Natural killer cell treated with Interleukin-12 subunit alpha and Interleukin-12 subunit beta and Interleukin-15 and Interleukin-18, amount 100 ng/mL, for 72 hours (primary cell): ENCODE results near the gene ANTXRL. TPM values are rescaled to one million over a fixed set of nuclear protein-coding genes. Genes with fewer than 3 reads are reported as not detected.
"Not testable (repeated sequence)": the region's sequence is repeated elsewhere in the genome, so short reads cannot be mapped to it uniquely, and the experiment has no call there.

Source experiments
- ATAC-seq, 2 donors: fragments of 150-1000 bp; cut with Tn5 transposase in 1 of 2; sonication (Bioruptor Pico), chemical (Tn5 transposase) in 1 of 2; 2 replicates each; pipeline ENCODE4 v1.10.0; 2021
- DNase-seq: peaks from one replicate; pipeline ENCODE4 v3.0.0; 2022; ENCODE audit warnings: low spot score
- H3K27ac Mint-ChIP-seq, 2 donors: 1 replicate in 1 of 2; 2 replicates in 1 of 2; pipeline ENCODE4 v1.8.0; 2022; ENCODE audit warnings: mixed read lengths in 2 of 2, mild to moderate bottlenecking in 1 of 2, moderate library complexity in 1 of 2
- H3K27me3 Mint-ChIP-seq, 2 donors: 1 replicate in 1 of 2; 2 replicates in 1 of 2; pipeline ENCODE4 v1.8.0; 2022; ENCODE audit warnings: mixed read lengths in 2 of 2
- H3K36me3 Mint-ChIP-seq: one replicate; pipeline ENCODE4 v1.8.0; 2022; ENCODE audit warnings: mixed read lengths
- H3K4me1 Mint-ChIP-seq, 2 donors: 1 replicate in 1 of 2; 2 replicates in 1 of 2; pipeline ENCODE4 v1.8.0; 2022; ENCODE audit warnings: low read depth in 2 of 2, mixed read lengths in 2 of 2, mild to moderate bottlenecking in 1 of 2
- H3K4me3 Mint-ChIP-seq: one replicate; pipeline ENCODE4 v1.8.0; 2022; ENCODE audit warnings: mixed read lengths
- H3K9me3 Mint-ChIP-seq: 2 replicates; pipeline ENCODE4 v1.8.0; 2022; ENCODE audit warnings: mixed read lengths
- total RNA-seq, 2 donors: library from RNA; stranded (reverse); gene quantifications; one replicate each; pipeline ENCODE4 v1.2.3, GENCODE V29; 2022

The ANTXRL gene
- total RNA-seq, 2 donors from 2014 or later: not detected

DNA sequence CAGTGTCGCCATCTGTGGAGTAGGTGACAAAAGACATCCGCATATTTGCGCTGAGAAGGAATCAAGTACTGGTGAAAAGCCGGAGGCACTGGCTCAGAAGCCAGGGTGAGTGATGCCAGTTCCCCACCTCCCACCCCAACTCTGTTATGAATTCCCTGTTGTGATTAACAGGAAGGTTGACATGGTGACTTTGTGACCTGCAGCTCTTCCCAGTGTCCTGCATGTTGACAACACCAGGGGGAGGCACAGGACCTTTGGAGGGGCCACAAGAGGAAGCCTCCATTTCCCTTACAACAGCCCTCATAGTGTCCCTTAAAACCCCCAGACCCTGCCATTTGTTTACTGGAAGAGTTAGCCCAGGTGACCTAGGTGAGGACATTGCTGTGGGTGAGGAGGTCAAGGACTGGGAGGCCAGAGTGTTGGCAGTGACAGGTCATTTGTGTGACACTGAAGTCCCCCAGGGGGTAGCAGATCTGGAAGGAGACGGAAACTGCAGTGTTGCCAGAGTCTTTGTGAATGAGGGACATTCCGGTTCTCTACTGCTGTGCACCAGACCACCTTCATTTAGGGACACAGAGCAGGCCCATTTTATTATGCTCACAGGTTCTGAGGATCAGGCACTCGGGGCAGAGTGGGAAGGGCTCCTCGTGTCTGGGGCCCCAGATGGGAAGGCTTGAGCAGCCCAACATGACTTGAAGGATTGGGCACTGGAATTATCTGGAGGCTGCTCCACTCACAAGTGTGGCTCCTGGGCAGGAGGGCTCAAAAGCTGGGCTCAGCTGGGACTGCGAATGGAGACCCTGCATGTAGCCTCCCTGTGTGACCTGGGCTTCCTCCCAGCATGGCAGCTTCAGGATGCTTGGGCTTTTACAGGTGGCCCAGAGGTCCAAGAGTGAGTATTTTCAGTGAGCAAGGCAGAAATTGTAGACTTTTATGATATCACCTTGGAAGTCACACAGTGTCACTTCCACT, 13.0 kb upstream of the ANTXRL start:
- Mint-ChIP-seq H3K27ac (no peak overlapping the region), H3K4me1 (peaks cover 4 to 12% of the 10 kb centered on the region in 2 donors), H3K27me3 (peaks cover 11 to 13% of the 10 kb centered on the region in 2 donors), H3K36me3 (no peaks in the 10 kb centered on the region), H3K9me3 (no peaks in the 10 kb centered on the region), H3K4me3 (no peak overlapping the region)
- no peak for DNase-seq
- peak in 1 of 2 donors; percentile 41 for ATAC-seq

DNA sequence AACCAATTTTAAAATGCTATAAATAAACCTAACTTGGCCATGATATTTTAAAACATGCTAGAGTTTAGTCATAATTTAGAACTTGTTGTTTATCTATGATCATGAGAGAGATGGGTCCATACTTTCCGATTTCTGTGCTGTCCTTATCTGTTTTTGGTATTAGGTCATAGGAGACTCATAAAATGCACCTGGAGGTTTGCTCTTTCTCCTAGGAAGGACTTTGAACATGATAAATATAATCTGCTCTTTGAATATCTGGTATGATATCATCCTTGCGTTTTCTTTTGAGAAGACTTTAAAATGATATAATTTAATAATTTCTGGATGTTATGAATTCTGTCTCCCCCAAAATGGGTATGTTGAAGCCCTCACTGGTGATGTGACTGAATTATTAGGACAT, 9.0 kb upstream of the ANTXRL start:
- no peak for DNase-seq

DNA sequence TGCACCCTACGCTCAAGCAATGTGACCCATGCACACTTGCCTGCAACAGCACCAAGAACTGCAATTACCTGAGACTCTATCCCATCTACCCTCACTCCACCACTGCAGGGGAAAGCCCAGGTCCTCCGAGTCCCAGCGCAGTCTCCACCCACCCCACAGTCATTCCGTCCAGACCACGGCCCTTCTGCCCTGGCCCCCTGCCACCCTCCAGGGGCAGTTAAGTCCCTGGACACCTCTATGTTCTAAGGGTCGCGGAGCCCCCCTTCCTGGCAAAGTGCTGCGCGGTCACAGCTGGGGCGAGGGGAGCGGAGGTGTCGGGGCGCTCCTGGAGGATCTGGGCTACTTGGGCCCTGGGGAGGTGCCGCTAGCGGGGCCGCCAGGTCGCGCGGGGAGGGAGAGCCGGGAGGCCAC, 4.4 kb upstream of the ANTXRL start:
- not testable (repeated sequence) for H3K36me3 Mint-ChIP-seq, H3K27ac Mint-ChIP-seq, ATAC-seq, DNase-seq, H3K9me3 Mint-ChIP-seq
- Mint-ChIP-seq H3K27me3 (peaks cover 20 to 25% of the 10 kb centered on the region in 2 donors), H3K4me1 (peaks cover 4 to 11% of the 10 kb centered on the region in 2 donors), H3K4me3 (peak overlapping the region; percentile 22)

More for the DNA sequence above, 9.0 kb upstream of the ANTXRL start:
- peaks cover 21% of the 10 kb centered on the region in 2 donors for H3K27me3 Mint-ChIP-seq
- no peak overlapping the region for H3K27ac Mint-ChIP-seq
- no peak for ATAC-seq
- no peaks in the 10 kb centered on the region for H3K9me3 Mint-ChIP-seq
- H3K36me3 Mint-ChIP-seq: no peaks in the 10 kb centered on the region
- H3K4me3 Mint-ChIP-seq: no peak overlapping the region
- no peaks in the 10 kb centered on the region for H3K4me1 Mint-ChIP-seq

- peak; percentile 86 to 91 for ATAC-seq
- peak overlapping the region; percentile 93 for H3K4me3 Mint-ChIP-seq
These were observed 3.8 kb upstream of the ANTXRL start for GRCh38 chr10:46282842-46283574.

DNA sequence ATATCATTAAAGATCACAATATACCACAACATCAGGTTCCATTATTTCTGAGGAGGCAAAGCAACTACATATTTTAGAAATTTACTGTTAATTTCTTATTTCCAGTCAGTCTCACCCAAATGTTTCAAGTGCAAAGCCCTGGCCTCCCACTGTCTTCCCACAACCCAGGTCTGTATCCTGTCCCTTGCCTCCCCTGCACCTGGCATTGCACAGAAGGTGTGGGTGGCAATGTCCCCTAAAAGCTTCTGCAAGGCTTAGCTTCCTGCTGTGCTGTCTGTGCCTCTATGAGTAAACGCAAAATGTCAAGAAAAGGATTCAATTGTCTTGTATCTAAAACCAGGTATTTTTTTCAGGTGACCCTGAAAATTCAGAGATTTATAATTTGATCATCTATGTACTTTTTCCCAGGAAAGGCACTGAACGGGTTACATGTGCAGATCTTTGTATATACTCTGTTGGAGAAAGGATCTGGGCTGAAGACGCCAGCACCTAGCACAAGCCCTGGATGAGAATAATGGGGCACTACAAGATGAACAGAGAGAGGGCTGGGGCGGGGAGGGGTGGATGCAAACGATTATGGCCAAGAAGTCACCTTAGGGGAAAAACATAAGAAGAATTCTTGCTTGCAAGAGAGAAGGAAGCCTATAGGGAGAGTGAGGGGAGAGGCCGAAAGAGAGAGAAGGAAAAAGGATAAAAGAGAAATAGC, 3.1 kb upstream of the ANTXRL start:
- peaks cover 20 to 25% of the 10 kb centered on the region in 2 donors for H3K27me3 Mint-ChIP-seq
- H3K9me3 Mint-ChIP-seq: no peaks in the 10 kb centered on the region
- peak overlapping the region; percentile 93 for H3K4me3 Mint-ChIP-seq
- no peak overlapping the region for H3K27ac Mint-ChIP-seq
- ATAC-seq (no peak), DNase-seq (no peak)
- peaks cover 4 to 11% of the 10 kb centered on the region in 2 donors for H3K4me1 Mint-ChIP-seq
- H3K36me3 Mint-ChIP-seq: no peaks in the 10 kb centered on the region

More at GRCh38 chr10:46282842-46283574, 3.8 kb upstream of the ANTXRL start:
- H3K36me3 Mint-ChIP-seq: no peaks in the 10 kb centered on the region
- peaks cover 4 to 11% of the 10 kb centered on the region in 2 donors for H3K4me1 Mint-ChIP-seq
- peak; percentile 76 for DNase-seq
- no peaks in the 10 kb centered on the region for H3K9me3 Mint-ChIP-seq
- H3K27me3 Mint-ChIP-seq: peaks cover 20 to 25% of the 10 kb centered on the region in 2 donors
- no peak overlapping the region for H3K27ac Mint-ChIP-seq

DNA sequence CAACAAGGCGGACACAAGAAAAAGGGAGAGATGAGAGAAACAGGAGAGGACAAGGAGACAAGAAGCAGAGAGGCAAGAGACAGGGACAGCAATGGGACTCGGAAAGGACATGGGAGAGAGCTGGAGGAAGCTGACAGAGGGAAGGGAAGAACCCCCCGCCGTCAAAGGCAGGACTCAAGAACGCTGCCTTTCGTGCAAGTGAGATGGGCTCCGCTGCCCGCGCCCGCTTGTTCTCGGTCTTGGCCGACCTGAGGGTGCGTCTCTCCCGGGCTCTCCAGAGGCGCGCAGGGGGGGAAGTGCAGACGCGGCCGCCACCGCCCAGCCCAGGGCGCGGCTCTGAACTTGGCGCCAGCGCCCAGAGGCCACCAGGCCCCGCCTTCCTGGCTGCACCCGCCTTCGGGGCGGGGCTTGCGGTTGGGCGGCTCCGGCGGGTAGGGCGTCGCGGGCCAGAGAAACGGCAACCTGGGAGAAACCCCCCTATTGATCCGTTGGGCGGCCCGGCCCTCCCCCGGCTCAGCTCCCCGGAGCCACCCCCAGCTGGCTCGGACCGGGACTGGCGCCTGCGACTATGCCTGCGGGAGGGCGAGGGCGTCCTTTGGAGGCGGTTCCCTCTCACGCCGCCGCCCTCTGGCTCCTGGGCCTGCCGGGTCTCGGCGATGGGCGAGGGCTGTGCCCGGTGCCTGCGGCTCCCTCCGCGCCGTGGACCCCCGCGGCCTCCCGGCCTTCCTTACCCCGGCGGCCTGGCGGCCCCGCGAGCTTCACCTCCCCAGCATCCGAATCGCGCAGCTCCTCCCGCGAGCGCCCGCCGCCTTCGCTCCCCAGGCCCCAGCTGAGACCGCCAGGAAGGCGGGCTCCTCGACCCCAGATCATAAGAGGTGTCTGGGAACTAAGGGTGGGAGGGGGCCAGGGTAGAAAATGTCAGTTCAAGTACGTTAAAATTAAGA, 2.2 kb upstream of the ANTXRL start:
- Mint-ChIP-seq H3K4me1 (peaks cover 4 to 11% of the 10 kb centered on the region in 2 donors), H3K36me3 (no peaks in the 10 kb centered on the region), H3K27me3 (peaks cover 20 to 25% of the 10 kb centered on the region in 2 donors), H3K27ac (no peak overlapping the region), H3K9me3 (no peaks in the 10 kb centered on the region), H3K4me3 (peak overlapping the region; percentile 93)
- DNase-seq (peak; percentile 79), ATAC-seq (peak; percentile 91 to 92)

DNA sequence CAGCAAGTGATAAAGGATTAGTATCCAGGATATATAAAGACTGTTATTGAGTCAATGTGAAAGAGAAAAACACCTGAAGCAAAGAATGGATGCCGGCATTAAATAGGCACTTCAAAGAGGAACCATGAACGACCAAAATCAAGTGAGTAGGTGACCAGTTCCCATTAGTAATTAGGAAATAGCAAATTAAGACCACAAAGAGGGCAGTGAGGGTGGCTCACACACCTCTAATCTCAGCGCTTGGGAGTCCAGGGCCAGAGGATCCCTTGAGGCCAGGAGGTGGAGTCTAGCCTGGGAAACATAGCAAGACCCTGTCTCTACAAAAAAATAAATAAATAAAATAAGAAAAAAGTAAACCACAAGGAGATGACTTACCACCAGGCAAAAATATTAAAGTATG, 1.5 kb upstream of the ANTXRL start:
- no peaks in the 10 kb centered on the region for H3K36me3 Mint-ChIP-seq
- H3K27me3 Mint-ChIP-seq: peaks cover 20 to 26% of the 10 kb centered on the region in 2 donors
- H3K4me1 Mint-ChIP-seq: peaks cover 4 to 11% of the 10 kb centered on the region in 2 donors
- peak overlapping the region; percentile 68 for H3K4me3 Mint-ChIP-seq
- no peak overlapping the region for H3K27ac Mint-ChIP-seq
- no peak for DNase-seq
- no peak for ATAC-seq
- no peaks in the 10 kb centered on the region for H3K9me3 Mint-ChIP-seq

GRCh38 chr10:46285966-46286620, 704 bp upstream of the ANTXRL start:
- ATAC-seq (no peak), DNase-seq (no peak)
- no peaks in the 10 kb centered on the region for H3K9me3 Mint-ChIP-seq
- H3K27me3 Mint-ChIP-seq: peaks cover 26 to 33% of the 10 kb centered on the region in 2 donors
- no peak overlapping the region for H3K4me3 Mint-ChIP-seq
- H3K4me1 Mint-ChIP-seq: peaks cover 4 to 11% of the 10 kb centered on the region in 2 donors
- no peak overlapping the region for H3K27ac Mint-ChIP-seq
- H3K36me3 Mint-ChIP-seq: no peaks in the 10 kb centered on the region

- Mint-ChIP-seq H3K9me3 (no peaks in the 10 kb centered on the region), H3K36me3 (no peaks in the 10 kb centered on the region), H3K27me3 (peaks cover 31 to 34% of the 10 kb centered on the region in 2 donors), H3K4me3 (no peak overlapping the region), H3K27ac (no peak overlapping the region), H3K4me1 (peaks cover 4 to 11% of the 10 kb centered on the region in 2 donors)
- ATAC-seq: no peak
- DNase-seq: no peak
These were observed 1.2 kb downstream of the ANTXRL start for GRCh38 chr10:46287846-46288477.

- no peaks in the 10 kb centered on the region for H3K9me3 Mint-ChIP-seq
- H3K4me1 Mint-ChIP-seq: peaks cover 4 to 11% of the 10 kb centered on the region in 2 donors
- peaks cover 29 to 32% of the 10 kb centered on the region in 2 donors for H3K27me3 Mint-ChIP-seq
- DNase-seq (no peak), ATAC-seq (no peak)
- H3K4me3 Mint-ChIP-seq: no peak overlapping the region
- no peak overlapping the region for H3K27ac Mint-ChIP-seq
- no peaks in the 10 kb centered on the region for H3K36me3 Mint-ChIP-seq
These were observed 1.9 kb downstream of the ANTXRL start for GRCh38 chr10:46288601-46289206.

GRCh38 chr10:46289209-46289810, 2.5 kb downstream of the ANTXRL start:
- Mint-ChIP-seq H3K9me3 (no peaks in the 10 kb centered on the region), H3K27ac (no peak overlapping the region), H3K36me3 (no peaks in the 10 kb centered on the region), H3K27me3 (peaks cover 25 to 26% of the 10 kb centered on the region in 2 donors), H3K4me3 (no peak overlapping the region), H3K4me1 (peaks cover 0 to 6% of the 10 kb centered on the region in 2 donors)
- no peak for ATAC-seq
- no peak for DNase-seq
